Liver (tissue), 3 donors: ENCODE measurements around the gene TAF15.

Source experiments
- RAD21 ChIP-seq, 2 donors: IDR thresholded peaks; 2 replicates each; pipeline ENCODE4 v1.6.1; 2016; ENCODE audit warnings: antibody characterized with exemption in 2 of 2, mild to moderate bottlenecking in 2 of 2
- TAF1 ChIP-seq: conservative IDR thresholded peaks from 2 replicates; pipeline ENCODE4 v1.6.1; 2016; ENCODE audit warnings: antibody characterized with exemption, mild to moderate bottlenecking
- YY1 ChIP-seq: IDR thresholded peaks from 2 replicates; pipeline ENCODE4 v1.6.1; 2016; ENCODE audit warnings: antibody characterized with exemption, mild to moderate bottlenecking
- TF ChIP-seq, protein P1 (sequence below): IDR thresholded peaks from 2 replicates; pipeline ENCODE4 v1.6.1; 2016; ENCODE audit warnings: antibody characterized with exemption
- TF ChIP-seq, protein P2 (sequence below): fragments of 150-350 bp; IDR thresholded peaks from 2 replicates; pipeline ENCODE4 v1.5.1; 2017; ENCODE audit warnings: improper control_type of control experiment, low read depth, low read length; ENCODE audit not compliant: missing input control
- TF ChIP-seq, protein P3 (sequence below): IDR thresholded peaks from 2 replicates; pipeline ENCODE4 v1.6.1; 2016; ENCODE audit warnings: antibody characterized with exemption, mild to moderate bottlenecking
- donor health status: healthy.
- donor health status: healthy.

DNA sequence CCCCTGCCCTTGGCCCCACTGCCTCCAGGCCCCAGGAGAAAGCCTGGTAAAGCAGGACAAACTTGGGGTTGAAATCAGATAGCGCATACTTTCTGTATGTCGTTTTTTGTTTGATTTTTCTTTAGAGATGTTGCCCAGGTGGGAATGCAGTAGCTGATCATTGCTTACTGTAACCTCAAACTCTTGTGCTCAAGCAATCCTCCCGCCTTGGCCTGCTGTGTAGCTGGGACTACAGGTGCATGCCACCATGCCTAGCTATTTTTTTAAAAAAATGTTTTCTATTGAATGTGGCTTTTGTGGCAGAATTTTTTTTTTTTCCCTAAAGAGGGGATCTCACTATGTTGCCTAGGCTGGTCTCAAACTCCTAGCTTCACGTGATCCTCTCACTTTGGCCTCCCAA is 82.0 kb downstream of the TAF15 start:
- TF ChIP-seq, protein P1, sequence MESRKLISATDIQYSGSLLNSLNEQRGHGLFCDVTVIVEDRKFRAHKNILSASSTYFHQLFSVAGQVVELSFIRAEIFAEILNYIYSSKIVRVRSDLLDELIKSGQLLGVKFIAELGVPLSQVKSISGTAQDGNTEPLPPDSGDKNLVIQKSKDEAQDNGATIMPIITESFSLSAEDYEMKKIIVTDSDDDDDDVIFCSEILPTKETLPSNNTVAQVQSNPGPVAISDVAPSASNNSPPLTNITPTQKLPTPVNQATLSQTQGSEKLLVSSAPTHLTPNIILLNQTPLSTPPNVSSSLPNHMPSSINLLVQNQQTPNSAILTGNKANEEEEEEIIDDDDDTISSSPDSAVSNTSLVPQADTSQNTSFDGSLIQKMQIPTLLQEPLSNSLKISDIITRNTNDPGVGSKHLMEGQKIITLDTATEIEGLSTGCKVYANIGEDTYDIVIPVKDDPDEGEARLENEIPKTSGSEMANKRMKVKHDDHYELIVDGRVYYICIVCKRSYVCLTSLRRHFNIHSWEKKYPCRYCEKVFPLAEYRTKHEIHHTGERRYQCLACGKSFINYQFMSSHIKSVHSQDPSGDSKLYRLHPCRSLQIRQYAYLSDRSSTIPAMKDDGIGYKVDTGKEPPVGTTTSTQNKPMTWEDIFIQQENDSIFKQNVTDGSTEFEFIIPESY: no peak
- TF ChIP-seq, protein P2, sequence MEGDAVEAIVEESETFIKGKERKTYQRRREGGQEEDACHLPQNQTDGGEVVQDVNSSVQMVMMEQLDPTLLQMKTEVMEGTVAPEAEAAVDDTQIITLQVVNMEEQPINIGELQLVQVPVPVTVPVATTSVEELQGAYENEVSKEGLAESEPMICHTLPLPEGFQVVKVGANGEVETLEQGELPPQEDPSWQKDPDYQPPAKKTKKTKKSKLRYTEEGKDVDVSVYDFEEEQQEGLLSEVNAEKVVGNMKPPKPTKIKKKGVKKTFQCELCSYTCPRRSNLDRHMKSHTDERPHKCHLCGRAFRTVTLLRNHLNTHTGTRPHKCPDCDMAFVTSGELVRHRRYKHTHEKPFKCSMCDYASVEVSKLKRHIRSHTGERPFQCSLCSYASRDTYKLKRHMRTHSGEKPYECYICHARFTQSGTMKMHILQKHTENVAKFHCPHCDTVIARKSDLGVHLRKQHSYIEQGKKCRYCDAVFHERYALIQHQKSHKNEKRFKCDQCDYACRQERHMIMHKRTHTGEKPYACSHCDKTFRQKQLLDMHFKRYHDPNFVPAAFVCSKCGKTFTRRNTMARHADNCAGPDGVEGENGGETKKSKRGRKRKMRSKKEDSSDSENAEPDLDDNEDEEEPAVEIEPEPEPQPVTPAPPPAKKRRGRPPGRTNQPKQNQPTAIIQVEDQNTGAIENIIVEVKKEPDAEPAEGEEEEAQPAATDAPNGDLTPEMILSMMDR: no peak
- TF ChIP-seq TAF1 (no peak), YY1 (no peak), RAD21 (IDR thresholded peaks at IDR 0.05) (no peak)
- TF ChIP-seq, protein P3, sequence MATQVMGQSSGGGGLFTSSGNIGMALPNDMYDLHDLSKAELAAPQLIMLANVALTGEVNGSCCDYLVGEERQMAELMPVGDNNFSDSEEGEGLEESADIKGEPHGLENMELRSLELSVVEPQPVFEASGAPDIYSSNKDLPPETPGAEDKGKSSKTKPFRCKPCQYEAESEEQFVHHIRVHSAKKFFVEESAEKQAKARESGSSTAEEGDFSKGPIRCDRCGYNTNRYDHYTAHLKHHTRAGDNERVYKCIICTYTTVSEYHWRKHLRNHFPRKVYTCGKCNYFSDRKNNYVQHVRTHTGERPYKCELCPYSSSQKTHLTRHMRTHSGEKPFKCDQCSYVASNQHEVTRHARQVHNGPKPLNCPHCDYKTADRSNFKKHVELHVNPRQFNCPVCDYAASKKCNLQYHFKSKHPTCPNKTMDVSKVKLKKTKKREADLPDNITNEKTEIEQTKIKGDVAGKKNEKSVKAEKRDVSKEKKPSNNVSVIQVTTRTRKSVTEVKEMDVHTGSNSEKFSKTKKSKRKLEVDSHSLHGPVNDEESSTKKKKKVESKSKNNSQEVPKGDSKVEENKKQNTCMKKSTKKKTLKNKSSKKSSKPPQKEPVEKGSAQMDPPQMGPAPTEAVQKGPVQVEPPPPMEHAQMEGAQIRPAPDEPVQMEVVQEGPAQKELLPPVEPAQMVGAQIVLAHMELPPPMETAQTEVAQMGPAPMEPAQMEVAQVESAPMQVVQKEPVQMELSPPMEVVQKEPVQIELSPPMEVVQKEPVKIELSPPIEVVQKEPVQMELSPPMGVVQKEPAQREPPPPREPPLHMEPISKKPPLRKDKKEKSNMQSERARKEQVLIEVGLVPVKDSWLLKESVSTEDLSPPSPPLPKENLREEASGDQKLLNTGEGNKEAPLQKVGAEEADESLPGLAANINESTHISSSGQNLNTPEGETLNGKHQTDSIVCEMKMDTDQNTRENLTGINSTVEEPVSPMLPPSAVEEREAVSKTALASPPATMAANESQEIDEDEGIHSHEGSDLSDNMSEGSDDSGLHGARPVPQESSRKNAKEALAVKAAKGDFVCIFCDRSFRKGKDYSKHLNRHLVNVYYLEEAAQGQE: no peak
